CD4-positive, alpha-beta T cell treated with Interferon gamma for 1 hour (primary cell): ENCODE data around the gene MYCN.

Experiments used
- DNase-seq: peaks from one replicate; pipeline ENCODE4 v3.0.0-alpha.2; 2020

MYCN gene

GRCh38 chr2:15932394-15933183 lies 7.8 kb upstream of the MYCN start:
- DNase-seq, result no peak

- DNase-seq, result no peak
Observed at GRCh38 chr2:15933184-15933845, 7.0 kb upstream of the MYCN start.

GRCh38 chr2:15934291-15934945 lies 5.9 kb upstream of the MYCN start:
- no peak for DNase-seq

GRCh38 chr2:15935189-15935588 lies 5.2 kb upstream of the MYCN start:
- no peak for DNase-seq

- no peak for DNase-seq
Observed at GRCh38 chr2:15935675-15936074, 4.7 kb upstream of the MYCN start.

GRCh38 chr2:15936277-15937104 lies 3.9 kb upstream of the MYCN start:
- no peak for DNase-seq

- DNase-seq, result no peak
Observed at GRCh38 chr2:15937105-15937881, 3.1 kb upstream of the MYCN start.

GRCh38 chr2:15937882-15938802 lies 2.2 kb upstream of the MYCN start:
- no peak for DNase-seq

GRCh38 chr2:15938803-15939555 lies 1.4 kb upstream of the MYCN start:
- DNase-seq, result no peak

GRCh38 chr2:15939556-15939853 lies 845 bp upstream of the MYCN start:
- DNase-seq, result no peak

GRCh38 chr2:15940661-15941480 lies 521 bp downstream of the MYCN start:
- DNase-seq, result no peak

GRCh38 chr2:15941481-15941850 lies 1.1 kb downstream of the MYCN start:
- DNase-seq, result no peak

GRCh38 chr2:15941871-15942710 lies 1.7 kb downstream of the MYCN start:
- no peak for DNase-seq

GRCh38 chr2:15942711-15943345 lies 2.5 kb downstream of the MYCN start:
- DNase-seq, result no peak

- DNase-seq, result no peak
Observed at GRCh38 chr2:15943378-15944280, 3.3 kb downstream of the MYCN start.

- DNase-seq, result no peak
Observed at GRCh38 chr2:15944325-15945017, 4.1 kb downstream of the MYCN start.
